GM21390 (cell line): Measurements from ENCODE around the gene HAGH.
"Not testable (repeated sequence)": the region's sequence is repeated elsewhere in the genome, so short reads cannot be mapped to it uniquely, and the experiment has no call there.

Experiments used
- ATAC-seq: cut with Tn5 transposase; IDR thresholded peaks from one replicate; pipeline ENCODE4 v1.9.1; 2021; ENCODE audit not compliant: unreplicated experiment

HAGH gene

DNA sequence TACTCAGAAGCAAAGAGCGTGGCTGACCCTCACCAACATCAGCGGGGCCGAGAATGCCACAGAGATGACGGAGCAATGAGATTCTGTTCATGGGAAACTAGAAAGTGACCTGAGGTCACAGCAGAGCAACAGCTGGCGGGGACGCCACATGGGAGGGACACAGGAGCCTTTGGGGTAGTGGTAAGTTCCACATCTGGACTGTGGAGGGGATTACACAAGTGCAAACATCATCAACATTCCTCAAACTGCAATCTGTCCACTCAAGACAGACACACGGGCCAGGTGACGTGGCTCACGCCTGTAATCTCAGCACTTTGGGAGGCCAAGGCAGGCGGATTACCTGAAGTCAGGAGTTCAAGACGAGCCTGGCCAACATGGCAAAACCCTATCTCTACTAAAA, 11.2 kb downstream of the HAGH start:
- ATAC-seq: no peak

DNA sequence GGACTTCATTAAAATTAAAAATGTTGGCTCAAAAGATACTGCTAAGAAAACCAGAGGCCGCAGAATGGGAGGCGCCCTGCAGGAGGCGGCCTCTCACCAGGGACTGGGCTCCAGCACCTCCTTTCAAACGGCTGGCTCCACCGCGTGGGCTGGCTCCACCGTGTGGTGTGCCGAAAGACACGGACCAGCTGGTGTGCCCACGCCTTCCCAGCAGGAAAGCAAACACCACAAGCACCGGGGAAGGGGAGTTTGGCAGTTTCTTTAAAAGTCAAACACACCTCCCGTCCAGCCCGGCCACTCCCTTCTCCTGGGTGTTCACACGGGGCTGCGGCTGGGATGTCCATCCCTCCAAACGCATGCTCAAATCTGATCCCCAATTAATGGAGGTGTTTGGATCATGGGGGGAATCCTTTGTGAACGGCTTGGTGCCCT, 13.9 kb downstream of the HAGH start:
- no peak for ATAC-seq

GRCh38 chr16:1810536-1810935, 16.1 kb downstream of the HAGH start:
- ATAC-seq: no peak

- ATAC-seq: no peak
These were observed 16.5 kb downstream of the HAGH start for GRCh38 chr16:1810106-1810505.

GRCh38 chr16:1809281-1809801, 17.3 kb downstream of the HAGH start:
- no peak for ATAC-seq

DNA sequence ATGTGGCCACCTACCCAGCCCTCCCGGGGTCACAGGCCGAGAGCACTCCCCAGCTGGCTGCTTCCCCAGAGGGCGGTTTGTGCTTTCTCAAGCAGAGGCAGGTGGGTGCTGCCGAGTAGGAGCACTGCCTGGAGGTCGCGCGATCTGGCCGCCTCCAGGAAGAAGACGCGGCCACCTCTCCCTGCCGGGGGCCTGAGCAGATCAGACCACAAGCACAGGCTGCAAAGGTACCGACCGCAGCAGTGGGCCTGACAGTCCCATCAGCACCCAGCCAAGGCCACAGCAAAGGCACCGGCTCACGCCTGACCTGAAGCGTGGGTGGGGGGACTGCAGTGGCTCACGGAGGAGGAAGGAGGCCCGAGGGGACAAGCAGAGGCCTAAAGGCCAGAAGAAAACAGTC, 17.9 kb downstream of the HAGH start:
- ATAC-seq: no peak

- no peak for ATAC-seq
These were observed 19.0 kb downstream of the HAGH start for GRCh38 chr16:1807626-1808025.

DNA sequence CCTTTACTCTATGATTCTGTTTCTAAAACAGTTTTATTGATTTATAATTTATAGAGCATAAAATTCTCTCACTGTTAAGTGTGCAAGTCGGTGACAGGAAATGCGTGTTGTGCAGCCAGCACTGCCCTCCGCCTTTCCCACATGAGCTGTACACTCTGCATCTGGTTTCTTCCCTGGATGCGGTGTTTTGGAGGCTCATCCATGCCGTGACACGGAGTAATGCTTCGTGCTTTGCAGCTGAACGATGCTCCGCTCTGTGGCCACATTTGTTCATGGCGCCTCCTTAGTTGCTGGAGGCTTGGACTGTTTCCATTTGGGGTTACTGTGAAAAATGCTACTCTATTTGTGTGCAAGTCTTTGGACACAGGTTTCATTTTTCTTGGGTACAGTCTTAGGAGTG, 25.9 kb downstream of the HAGH start:
- no peak for ATAC-seq

DNA sequence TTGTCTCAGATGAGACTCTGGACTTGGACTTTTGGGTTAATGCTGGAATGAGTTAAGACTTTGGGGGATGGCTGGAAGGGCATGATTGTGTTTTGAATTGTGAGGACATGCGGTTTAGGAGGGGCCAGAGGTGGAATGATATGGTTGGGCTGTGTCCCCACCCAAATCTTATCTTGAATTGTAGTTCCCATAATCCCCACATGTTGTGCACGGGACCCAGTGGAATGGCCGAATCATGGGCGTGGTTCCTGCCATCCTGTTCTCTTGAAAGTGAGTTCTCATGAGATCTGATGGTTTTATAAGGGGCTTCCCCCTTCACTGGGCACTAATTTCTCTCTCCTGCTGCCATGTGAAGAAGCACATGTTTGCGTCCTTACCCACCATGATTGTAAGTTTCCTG, 27.4 kb downstream of the HAGH start:
- ATAC-seq: not testable (repeated sequence)

- ATAC-seq: no peak
These were observed 31.5 kb downstream of the HAGH start for GRCh38 chr16:1794908-1795666.

DNA sequence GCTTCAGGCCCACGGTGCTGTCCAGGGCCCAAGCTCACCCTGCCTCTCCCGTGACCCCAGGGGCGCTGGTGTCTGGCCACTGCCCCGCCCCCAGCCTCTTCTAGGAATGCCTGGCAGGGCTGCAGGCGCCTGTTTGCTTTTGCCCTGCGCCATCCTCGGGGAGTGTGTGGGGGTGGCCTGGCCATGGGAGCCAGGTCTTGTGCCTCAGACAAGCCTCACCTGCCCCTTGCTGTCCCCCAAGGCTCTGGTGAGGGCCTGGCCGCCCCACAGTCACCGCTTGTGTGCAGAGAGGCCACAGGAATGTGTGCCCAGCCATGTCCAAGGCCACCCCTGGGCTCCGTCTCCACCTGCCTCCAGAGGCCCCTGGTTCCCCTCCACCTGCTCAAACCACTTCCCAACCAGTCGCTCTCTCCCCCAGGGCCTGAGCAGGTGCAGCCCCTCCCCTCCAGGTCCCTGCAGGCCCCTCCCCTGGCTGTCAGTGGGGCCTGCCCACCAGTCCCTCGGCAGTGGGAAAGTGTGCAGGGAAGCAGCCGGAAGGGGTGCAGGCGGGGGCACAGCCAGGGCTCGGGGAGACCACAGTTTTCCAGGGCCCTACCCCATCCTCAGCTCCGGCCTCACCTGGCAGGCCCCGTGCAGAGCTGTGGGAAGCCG, 32.3 kb downstream of the HAGH start:
- ATAC-seq: no peak

- ATAC-seq: no peak
These were observed 32.9 kb downstream of the HAGH start, which contains the start of gene IGFALS for GRCh38 chr16:1793578-1794220. Gene IGFALS (minus strand): TSS chr16:1793705. CDS start chr16:1793652, 53 bp downstream.

GRCh38 chr16:1792836-1793577, 33.6 kb downstream of the HAGH start:
- no peak for ATAC-seq

GRCh38 chr16:1791943-1792812, 34.4 kb downstream of the HAGH start:
- no peak for ATAC-seq

GRCh38 chr16:1791256-1791942, 35.2 kb downstream of the HAGH start:
- ATAC-seq: no peak

GRCh38 chr16:1790611-1791255, 35.9 kb downstream of the HAGH start:
- no peak for ATAC-seq

GRCh38 chr16:1790261-1790610, 36.4 kb downstream of the HAGH start:
- no peak for ATAC-seq

DNA sequence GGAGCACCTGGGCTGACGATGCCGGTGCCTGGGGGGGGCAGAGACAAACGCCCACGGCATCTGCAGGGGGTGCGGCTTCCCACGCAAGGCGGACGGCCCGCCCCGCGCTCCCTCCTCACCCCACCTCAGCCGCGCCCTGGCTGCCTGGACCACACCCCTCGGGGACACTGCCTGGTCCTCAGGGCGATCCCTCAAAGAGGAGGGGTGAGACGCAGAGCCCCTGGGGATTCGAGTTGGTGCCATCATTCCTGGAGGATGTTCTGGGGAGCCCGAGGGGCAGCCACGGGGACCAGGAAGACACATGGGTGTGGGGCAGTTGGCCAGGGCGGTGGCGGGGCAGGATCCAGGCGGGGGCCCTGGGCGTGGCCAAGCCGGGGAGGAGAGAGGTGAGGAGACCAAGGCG, 37.0 kb downstream of the HAGH start:
- no peak for ATAC-seq

DNA sequence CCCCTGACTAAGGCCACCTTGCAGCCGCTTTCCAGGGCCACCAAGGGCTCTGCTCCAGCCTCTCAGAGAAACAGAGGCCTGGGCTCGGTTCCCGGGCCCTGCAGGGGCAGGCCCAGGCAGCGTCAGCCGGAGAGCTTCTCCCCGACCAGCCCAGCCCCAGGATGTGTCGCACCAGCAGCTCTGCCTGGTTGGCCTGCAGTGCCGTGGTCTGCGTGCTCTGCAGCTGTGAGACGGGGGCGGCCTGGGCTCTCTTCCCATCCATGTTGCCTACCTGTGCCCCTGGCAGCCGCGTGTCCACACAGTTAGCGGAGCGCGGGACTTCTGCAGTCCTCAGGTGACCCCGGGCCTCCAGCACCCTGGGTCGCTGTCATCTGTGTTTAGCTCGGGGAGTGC, 37.9 kb downstream of the HAGH start:
- no peak for ATAC-seq
